Stimulated activated CD8-positive, alpha-beta memory T cell treated with anti-CD3 and anti-CD28 coated beads, Interleukin-7, amount 100 ng/mL, for 4 hours (primary cell): ENCODE results near the gene FGGY.

Source experiments
- DNase-seq, 2 donors: peaks; one replicate each; pipeline ENCODE4 v3.0.0-alpha.2; 2020; ENCODE audit warnings: low read depth in 2 of 2

The FGGY gene

DNA sequence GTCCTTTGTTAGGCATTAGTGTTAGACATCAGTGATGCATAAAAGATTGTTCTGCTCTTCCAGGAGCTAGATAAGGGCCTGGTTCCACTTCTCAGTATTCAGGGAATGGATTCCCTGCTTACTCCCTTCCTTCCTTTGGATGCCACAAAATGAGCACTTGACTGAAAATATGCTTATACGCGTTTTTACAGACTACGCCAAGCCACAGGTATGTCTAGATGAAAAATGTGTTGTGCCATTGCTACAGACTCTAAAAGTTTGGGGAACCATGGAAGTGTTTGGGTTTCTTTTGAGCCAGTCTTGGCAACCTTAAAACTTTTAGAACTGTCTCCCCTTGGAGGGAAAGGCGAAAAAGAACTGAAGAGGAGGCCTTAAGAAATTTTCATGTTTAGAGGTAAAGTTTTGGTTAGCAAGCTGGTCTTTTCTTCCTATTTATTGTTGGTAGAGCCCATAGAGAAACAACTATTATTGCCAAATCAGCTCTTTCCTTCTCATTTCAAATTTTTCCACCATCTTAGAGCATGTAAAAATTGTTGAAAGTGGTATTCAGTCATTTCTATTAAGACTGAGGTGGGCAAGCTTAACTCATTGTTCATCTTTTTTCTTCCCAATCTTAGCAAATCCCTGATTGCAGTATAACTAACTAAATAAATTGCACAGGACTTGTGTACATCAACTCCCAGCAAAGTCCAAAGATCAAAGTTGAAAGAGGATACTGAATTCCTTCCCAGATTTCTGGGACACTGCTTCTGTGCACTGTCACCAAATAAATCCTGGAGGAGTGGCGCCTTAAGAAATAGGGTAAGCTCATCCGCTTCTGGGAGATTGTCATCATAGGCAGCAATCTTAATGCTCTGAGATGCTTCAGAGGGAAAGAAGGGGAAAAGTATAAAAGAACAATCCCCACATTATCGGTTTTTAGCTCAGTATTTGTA lies 18.9 kb downstream of the FGGY start:
- no peak for DNase-seq

GRCh38 chr1:59316497-59317128 lies 19.7 kb downstream of the FGGY start:
- DNase-seq, result no peak

DNA sequence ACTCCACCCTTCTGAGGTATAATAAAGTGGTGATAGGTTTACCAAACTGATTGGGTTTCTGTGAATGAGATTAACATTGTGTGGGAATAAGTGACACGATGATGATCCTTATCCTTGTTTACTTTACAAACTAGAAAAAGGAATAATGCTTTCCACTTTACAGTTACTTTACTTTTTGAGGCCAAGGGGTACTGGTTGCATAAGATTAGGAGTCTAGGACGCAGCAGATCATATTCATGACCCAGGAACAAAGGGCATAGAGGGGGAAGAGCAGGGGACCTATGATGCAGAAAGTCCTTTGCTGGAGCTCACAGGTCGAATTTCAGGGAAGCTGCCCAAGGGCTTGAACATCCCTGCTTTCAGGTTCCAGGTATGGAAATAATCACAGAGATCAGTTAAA lies 20.4 kb downstream of the FGGY start:
- DNase-seq, result no peak

GRCh38 chr1:59317780-59318179 lies 20.9 kb downstream of the FGGY start:
- DNase-seq, result no peak

DNA sequence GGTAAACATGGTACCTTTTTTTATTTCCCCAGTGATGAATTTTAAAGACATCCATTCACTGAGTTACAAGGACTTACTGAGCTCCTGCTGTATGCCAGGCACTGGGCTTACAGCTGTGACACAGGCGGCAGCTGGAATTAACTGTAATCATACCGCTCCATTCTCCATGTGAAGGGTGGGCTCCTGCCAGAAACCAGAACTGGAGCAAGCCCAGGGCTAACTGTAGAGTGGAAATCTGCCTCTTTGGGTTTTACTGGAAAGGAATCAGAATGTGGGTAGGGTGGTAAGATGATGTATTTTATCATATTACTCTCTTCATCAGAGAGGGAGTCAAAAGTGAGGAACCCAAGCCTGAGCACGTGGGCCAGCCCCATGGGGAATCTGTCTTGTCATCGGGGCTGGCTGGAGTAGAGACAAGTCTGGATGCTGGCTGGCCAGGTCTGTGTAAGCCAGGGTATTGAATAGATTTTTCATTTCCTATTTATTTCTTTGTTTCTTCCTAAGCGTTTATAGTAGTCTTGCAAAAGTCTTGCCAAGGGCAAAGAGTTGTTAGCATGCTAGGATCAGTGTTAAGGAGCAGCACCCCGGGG lies 21.5 kb downstream of the FGGY start:
- no peak for DNase-seq

- no peak for DNase-seq
Observed at GRCh38 chr1:59322394-59322793, 25.5 kb downstream of the FGGY start.

DNA sequence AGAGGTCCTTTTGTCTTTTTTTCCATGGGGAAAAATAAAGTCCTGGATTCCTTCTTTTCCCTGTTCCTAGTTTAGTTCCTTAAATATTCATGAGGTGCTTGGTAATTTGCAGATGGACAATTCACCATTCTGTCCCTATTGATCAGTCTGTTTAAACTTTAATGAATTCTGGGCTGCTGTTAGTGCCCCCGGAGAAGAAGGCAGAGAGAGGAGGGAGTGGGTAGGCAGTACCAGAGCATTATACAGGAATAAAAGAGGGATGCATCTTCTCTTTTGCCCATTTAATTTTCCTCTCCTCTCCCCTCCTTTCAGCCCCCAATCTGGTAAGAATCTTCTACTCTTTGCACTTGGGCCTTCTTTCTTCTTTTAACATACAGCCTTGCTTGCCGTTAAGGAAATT lies 25.9 kb downstream of the FGGY start:
- no peak for DNase-seq

DNA sequence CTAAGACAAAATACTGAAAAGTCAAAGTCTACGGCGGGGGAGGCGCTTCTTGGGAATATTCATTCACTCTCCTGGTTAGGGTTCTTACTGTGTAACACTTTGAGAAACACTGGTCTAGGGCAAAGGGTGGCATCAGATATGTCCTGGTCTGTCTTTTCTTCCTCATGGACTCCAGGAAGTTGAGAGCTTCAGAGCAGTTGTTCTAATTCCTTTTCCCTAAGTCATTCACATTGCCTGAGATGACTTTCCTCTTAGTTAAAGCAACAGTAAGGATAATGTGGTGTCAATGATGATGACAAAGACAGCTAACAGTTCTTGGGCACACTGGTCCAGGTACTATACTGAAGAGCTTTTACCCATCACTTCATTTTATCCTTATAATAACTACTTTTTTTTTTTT lies 27.0 kb downstream of the FGGY start:
- DNase-seq, result no peak

- no peak for DNase-seq
Observed at GRCh38 chr1:59328353-59328752, 31.5 kb downstream of the FGGY start.

DNA sequence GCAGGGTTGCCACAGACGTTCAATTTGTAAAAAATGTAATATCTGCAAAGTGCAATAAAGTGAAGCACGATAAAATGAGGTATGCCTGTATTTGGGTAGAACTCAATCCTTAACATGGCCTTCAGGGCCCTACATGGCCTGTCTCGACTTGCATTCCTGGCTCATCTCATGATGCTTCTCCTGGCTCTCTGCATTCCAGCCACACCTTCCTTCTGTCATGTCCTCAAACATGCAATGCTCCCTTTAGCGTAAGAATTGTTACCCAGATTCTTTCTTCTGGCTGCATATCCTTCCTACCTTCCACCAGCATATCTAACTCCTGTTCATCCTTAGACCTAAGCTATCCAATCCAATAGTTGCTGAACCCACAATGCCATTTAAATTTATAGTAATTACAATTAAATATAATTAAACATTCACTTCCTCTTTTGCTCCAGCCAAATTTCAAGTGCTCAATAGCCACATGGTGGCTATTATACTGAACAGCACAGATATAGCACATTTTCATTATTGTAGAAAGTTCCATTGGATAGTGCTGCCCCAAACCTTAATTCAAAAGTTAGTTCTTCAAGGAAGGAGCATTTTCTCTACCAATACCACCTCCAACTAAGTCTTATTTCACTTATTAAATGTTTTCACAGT lies 32.6 kb downstream of the FGGY start:
- DNase-seq, result no peak

GRCh38 chr1:59331686-59332620 lies 35.1 kb downstream of the FGGY start:
- DNase-seq, result no peak

DNA sequence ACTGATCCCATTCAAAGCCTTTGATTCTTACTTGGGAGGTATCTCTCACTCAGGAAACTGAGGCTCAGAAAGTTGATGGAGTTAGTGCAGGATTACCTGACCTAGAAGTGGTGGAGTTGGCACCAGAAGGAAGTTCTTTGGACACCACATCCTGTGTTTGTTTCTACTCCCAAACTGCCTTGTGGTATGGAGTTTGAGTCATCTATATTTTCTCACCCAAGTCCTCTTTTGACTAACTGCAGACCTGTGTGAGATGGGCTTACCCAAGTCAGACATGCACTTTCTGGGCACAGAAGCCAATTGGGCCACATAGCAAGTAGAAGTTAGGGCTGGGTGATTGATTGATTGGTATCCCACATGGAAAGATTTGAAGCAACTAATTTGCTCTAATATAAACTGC lies 36.1 kb downstream of the FGGY start:
- DNase-seq, result no peak

GRCh38 chr1:59333626-59334277 lies 36.9 kb downstream of the FGGY start:
- no peak for DNase-seq

DNA sequence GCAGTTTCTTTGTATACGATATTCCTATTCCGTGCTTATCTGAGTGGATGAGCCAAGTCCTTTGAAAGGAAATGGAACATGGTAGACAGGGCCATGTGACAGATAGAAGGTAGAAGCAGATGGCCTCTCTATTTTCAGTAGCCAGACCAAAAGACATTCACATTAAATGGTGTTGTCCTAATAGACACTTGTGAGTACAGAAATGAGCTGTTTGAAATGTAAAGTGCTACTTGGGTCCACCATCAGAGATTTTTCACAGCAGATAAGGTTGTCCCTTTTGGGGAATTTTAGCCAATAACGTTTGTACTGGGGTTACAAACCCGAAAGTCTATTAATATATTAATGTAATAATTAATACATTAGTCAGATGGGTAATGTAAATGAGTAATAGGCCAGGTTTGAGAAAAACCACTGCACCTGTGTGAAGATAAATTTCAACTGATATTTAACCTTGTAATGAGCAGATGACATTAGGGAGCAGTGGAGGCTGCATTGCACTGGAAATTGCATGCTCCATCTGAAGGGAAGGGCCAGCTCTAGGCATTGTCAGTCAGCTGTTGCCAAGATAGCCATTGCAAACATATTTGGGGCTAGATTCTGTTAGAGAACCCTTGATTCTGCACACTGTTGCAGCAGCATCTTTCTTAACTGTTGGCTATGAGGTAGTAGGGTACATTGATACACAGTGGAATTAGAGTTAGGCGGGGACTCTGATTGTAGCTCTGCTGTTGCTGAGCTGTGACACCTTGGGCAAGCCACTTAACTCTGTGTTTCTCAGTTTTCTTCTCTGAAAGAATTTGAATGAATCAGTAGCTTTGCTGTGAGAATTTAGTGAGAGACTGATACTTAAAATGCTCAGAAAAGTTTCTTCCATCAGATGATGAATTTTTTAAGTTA lies 43.8 kb downstream of the FGGY start:
- no peak for DNase-seq

DNA sequence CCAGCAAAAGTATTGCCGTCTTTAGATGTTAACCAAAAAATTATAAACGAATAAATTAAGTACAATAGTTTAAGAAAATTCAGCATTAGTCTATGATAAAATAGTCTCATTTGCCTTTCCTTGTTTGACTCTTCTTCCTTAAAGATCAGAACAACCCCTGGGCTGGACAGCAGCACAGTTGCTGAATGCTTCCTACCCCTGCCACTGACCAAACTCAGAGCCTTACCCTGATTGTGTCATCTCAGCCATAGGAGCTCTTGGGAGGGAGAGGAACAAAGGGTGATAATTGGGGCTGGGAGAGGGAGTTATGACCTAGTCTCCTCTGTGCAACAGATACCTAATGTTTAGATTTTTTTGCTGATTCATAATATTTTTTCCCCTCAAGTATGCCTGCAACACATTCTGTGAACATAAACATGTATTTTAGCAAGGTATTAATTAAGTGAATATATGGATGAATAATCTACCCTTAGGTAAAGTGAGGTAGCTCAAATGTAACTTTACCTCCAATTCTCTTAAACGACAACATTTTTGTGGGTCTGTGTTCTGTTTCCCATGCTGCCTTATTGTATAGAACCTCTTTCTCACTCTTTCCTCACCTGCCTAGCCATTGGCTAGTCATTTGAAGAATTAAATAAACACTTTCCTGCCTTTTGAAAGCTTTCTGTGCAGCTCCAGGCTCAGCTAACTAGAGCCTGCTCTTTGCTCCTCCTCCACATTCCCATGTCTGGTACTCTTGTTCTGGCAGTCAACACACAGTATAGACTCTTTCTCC lies 46.1 kb downstream of the FGGY start:
- no peak for DNase-seq

- no peak for DNase-seq
Observed at GRCh38 chr1:59343576-59343840, 46.6 kb downstream of the FGGY start.

- no peak for DNase-seq
Observed at GRCh38 chr1:59345221-59345620, 48.3 kb downstream of the FGGY start.

- DNase-seq, result no peak
Observed at GRCh38 chr1:59346429-59346828, 49.5 kb downstream of the FGGY start.

DNA sequence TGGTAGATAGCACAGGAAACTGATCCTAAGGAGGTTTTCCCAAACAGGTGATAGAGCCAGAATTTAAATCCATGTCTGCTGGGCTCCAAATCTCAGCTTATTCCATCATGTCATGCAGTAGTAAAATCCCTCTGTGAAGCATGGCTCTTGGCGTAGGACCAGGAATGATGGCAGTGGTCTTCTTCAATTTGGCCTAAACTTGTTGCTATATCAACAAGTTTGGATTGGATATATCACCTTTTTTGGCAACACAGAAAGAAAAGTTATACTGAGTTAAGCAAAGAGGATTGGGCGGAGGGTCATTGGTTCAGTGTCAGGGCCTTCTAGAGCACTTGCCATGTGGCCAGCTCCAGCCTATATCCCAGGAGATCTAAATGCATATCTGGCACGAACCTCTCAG lies 52.2 kb downstream of the FGGY start:
- DNase-seq, result no peak
